Esophagus (tissue), 2 donors: Measurements from ENCODE around the gene CLASP1. TPM values are rescaled to one million over a fixed set of nuclear protein-coding genes. Genes with fewer than 3 reads are reported as not detected.
"Not testable (repeated sequence)": the region's sequence is repeated elsewhere in the genome, so short reads cannot be mapped to it uniquely, and the experiment has no call there.

Experiments used
- H3K27ac ChIP-seq, 2 donors: one replicate each; pipeline ENCODE4 v1.5.1; 2013; ENCODE audit warnings: low read depth in 2 of 2, mild to moderate bottlenecking in 2 of 2, inconsistent platforms in 1 of 2, low read length in 1 of 2, moderate library complexity in 1 of 2
- H3K27me3 ChIP-seq, 2 donors: one replicate each; pipeline ENCODE4 v1.6.1; 2013; ENCODE audit warnings: low read length in 2 of 2, control low read depth in 1 of 2, mild to moderate bottlenecking in 1 of 2; ENCODE audit not compliant: insufficient read depth in 2 of 2, control insufficient read depth in 1 of 2
- H3K36me3 ChIP-seq, 2 donors: one replicate each; pipeline ENCODE4 v1.6.1; 2013; ENCODE audit warnings: low read length in 1 of 2; ENCODE audit not compliant: control insufficient read depth in 2 of 2, insufficient read depth in 2 of 2
- H3K4me1 ChIP-seq, 2 donors: one replicate each; pipeline ENCODE4 v1.6.1; 2013; ENCODE audit warnings: low read length in 1 of 2; ENCODE audit not compliant: control insufficient read depth in 2 of 2, insufficient read depth in 2 of 2
- H3K4me3 ChIP-seq, 2 donors: one replicate each; pipeline ENCODE4 v1.5.1; 2013; ENCODE audit warnings: low read length in 2 of 2, mild to moderate bottlenecking in 2 of 2, low read depth in 1 of 2, moderate library complexity in 1 of 2
- H3K9me3 ChIP-seq, 2 donors: one replicate each; pipeline ENCODE4 v1.6.1; 2013; ENCODE audit warnings: mild to moderate bottlenecking in 2 of 2, low read depth in 1 of 2, low read length in 1 of 2, moderate library complexity in 1 of 2; ENCODE audit not compliant: control insufficient read depth in 2 of 2, insufficient read depth in 1 of 2
- WGBS, 2 donors: extraction: QIAGEN DNeasy Blood & Tissue Kit; methylation state at CpG; one replicate each; pipeline ENCODE4 v1.1.7; 2013; 5-methylcytosine and 5-hydroxymethylcytosine counted together
- polyA plus RNA-seq, 2 donors: library from polyadenylated mRNA; stranded (reverse); fragments of 200-250 nt; gene quantifications; one replicate each; pipeline ENCODE4 v1.2.3, GENCODE V29; 2013
- donor health status: healthy with polysubstance abuse.
- donor health status: Bipolar disorder and iron deficiency.

The CLASP1 gene
- polyA plus RNA-seq, 2 donors: 9.1 to 9.8 TPM

DNA sequence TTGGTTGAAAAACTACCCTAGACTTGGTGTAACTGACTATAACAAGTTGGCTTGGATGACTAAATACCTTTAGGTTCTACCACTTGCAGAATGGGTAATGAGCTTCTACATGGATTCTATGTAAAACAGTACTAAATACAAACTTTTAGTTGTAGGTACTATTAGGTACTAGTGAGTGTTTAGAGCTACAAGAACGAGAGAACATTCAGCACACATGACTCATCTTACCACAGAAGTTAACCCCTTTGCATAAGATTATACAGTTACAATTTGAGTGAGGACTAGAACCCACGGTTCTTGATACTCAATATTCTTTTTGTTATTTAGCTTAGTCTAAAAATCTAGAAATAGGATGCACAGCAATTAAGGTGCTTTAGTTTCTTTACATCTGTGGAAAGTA lies 262.6 kb downstream of the CLASP1 start:
- no peaks in the 10 kb centered on the region for H3K4me1 ChIP-seq
- peaks cover 11 to 20% of the 10 kb centered on the region in 2 donors for H3K36me3 ChIP-seq
- no peak overlapping the region for H3K27ac ChIP-seq
- no peaks in the 10 kb centered on the region for H3K27me3 ChIP-seq
- WGBS, 2 donors: 53 to 70% methylated on average over 2 of the region's 2 CpGs
- H3K9me3 ChIP-seq: no peaks in the 10 kb centered on the region
- no peak overlapping the region for H3K4me3 ChIP-seq

DNA sequence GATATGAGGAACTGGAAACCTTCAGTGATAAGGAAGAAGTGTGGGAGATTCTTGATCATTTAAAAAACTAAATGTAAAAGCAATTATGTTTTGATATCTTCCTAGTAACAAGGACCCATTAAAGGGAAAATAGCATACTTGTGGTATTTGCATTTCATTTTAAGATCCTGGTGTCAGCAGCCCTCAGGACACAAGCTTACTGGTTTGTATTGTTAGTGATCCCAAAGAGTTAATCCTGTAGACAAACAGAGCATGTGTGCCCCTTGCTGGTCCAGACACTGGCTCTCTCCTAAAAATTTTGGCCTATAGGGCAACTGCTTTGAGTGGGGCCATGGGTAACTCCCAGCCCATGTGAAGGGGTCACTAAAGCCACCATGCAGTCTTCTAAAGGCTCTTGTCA lies 263.2 kb downstream of the CLASP1 start:
- no peak overlapping the region for H3K4me3 ChIP-seq
- no peaks in the 10 kb centered on the region for H3K4me1 ChIP-seq
- H3K27ac ChIP-seq: no peak overlapping the region
- H3K27me3 ChIP-seq: no peaks in the 10 kb centered on the region
- no peaks in the 10 kb centered on the region for H3K9me3 ChIP-seq
- peaks cover 11 to 24% of the 10 kb centered on the region in 2 donors for H3K36me3 ChIP-seq

DNA sequence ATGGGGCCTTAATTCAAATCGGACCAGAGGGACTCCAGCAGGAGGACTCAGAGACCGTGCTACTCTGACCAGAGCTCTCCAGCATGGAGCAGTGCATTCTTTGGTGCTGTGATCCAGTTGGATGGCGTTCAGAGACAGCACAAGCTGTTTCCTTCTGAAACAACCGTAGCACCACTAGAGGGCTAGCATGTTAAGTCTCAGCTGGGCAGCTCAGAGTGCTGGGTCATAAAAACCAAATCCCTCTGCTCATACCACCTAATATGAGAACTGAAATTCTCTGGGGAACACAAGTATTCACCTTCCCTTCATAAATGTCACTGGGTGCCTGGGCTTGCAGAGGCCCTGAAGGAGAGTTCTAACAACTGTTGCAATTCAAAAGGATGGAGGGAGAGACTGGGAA lies 266.5 kb downstream of the CLASP1 start:
- no peak overlapping the region for H3K27ac ChIP-seq
- peaks cover 16 to 24% of the 10 kb centered on the region in 2 donors for H3K36me3 ChIP-seq
- H3K4me1 ChIP-seq: no peaks in the 10 kb centered on the region
- no peaks in the 10 kb centered on the region for H3K27me3 ChIP-seq
- no peak overlapping the region for H3K4me3 ChIP-seq
- 94 to 96% methylated on average over 4 of the region's 4 CpGs for whole genome bisulfite sequencing, 2 donors
- no peaks in the 10 kb centered on the region for H3K9me3 ChIP-seq

DNA sequence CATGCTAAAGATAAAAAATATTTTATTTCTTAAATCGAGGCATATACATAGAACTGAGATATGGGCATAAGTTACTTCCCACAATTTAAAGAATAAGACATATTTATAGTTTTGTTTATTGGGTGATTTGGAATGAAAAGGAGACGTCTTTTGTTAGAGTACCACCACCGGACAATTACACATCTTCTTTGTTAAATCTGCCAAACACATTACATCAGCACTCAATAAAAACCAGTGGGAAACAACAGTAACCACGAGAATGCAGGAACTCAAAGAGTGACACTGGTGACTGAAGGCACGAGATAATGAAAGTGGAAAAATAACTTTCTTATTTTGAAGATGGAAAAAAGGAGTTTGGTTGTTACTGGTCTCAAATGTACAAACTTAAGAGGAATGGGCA lies 271.6 kb downstream of the CLASP1 start:
- 74 to 78% methylated on average over 5 of the region's 5 CpGs for WGBS, 2 donors

DNA sequence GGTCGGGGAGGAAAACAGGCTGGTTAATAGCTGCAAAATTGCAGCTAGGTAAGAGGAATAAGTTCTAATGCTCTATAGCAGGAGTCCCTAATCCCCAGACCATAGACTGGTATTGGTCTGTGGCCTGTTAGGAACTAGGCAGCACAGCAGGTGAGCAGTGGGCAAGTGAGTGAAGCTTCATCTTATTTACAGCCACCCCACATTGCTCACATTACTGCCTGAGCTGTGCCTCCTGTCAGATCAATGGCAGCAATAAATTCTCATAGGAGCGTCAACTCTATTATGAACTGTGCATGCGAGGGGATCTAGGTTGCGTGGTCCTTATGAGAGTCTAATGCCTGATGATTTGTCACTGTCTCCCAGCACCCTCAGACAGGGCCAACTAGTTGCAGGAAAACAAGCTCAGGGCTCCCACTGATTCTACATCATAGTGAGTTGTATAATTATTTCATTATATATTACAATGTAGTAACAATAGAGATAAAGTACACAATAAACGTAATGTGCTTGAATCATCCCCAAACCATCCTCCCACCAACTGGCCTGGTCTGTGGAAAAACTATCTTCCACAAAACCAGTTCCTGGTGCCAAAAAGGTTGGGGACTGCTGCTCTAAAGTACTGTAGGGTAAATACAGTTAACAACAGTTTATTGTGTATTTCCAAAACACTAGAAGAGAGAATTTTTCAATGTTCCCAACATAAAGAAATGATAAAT lies 272.6 kb downstream of the CLASP1 start:
- no peaks in the 10 kb centered on the region for H3K27me3 ChIP-seq
- H3K9me3 ChIP-seq: no peaks in the 10 kb centered on the region
- H3K4me3 ChIP-seq: no peak overlapping the region
- H3K36me3 ChIP-seq: peaks cover 5 to 14% of the 10 kb centered on the region in 2 donors
- H3K27ac ChIP-seq: no peak overlapping the region
- WGBS, 2 donors: 92 to 93% methylated on average over 5 of the region's 5 CpGs
- no peaks in the 10 kb centered on the region for H3K4me1 ChIP-seq

More for the DNA sequence above, 271.6 kb downstream of the CLASP1 start:
- Histone ChIP-seq H3K4me1 (no peaks in the 10 kb centered on the region), H3K4me3 (no peak overlapping the region), H3K9me3 (no peaks in the 10 kb centered on the region), H3K27ac (no peak overlapping the region), H3K36me3 (peaks cover 9 to 20% of the 10 kb centered on the region in 2 donors), H3K27me3 (no peaks in the 10 kb centered on the region)

DNA sequence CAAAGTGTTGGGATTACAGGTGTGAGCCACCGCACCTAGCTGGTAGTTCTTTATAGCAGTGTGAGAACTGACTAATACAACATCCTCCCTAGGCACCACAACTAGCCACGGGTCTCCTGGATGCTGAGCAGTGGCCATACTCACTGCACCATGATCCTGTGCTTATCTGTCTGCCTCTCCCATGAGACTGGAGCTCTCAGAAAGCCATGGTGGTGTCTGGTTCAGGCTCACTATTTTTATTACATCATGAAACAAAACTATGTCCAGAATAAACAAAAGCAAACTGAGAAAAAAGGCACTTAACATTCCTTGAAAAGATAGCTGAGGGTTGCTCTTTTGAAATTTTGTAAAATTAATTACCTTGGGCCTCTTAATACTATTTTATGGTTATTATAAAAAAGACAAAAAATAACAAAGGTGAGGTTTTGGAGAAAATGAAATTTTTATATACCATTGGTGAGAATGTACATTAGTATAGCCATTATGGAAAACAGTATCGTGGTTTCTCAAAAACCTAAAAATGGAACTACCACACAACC lies 273.6 kb downstream of the CLASP1 start:
- no peak overlapping the region for H3K27ac ChIP-seq
- 93 to 97% methylated on average over 3 of the region's 3 CpGs for WGBS, 2 donors
- H3K36me3 ChIP-seq: peaks cover 5 to 10% of the 10 kb centered on the region in 2 donors
- H3K4me3 ChIP-seq: no peak overlapping the region
- H3K4me1 ChIP-seq: no peaks in the 10 kb centered on the region
- no peaks in the 10 kb centered on the region for H3K9me3 ChIP-seq
- no peaks in the 10 kb centered on the region for H3K27me3 ChIP-seq

DNA sequence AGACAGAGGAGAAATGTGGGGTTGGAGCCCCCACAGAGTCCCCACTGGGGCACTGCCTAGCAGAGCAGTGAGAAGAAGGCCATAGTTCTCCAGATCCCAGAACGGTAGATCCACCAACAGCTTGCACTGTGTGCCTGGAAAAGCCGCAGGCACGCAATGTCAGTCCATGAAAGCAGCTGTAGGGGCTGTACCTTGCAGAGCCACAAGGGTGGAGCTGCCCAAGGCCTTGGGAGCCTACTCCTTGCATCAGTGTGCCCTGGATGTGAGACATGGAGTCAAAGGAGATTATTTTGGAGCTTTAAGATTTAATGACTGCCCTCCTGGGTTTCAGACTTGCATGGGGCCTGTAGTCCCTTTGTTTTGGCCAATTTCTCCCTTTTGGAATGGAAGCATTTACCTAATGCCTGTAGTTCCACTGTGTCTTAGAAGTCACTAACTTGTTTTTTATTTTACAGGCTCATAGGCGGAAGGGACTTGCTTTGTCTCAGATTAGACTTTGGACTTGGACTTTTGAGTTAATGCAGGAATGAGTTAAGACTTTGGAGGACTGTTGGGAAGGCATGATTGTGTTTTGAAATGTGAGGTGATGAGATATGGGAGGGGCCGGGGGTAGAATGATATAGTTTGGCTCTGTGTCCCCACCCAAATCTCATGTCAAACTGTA lies 274.7 kb downstream of the CLASP1 start:
- not testable (repeated sequence) for H3K9me3 ChIP-seq, H3K4me1 ChIP-seq, H3K27ac ChIP-seq, H3K27me3 ChIP-seq, H3K4me3 ChIP-seq
- peaks cover 5 to 13% of the 10 kb centered on the region in 2 donors for H3K36me3 ChIP-seq
- 88 to 97% methylated on average over 5 of the region's 5 CpGs for WGBS, 2 donors

DNA sequence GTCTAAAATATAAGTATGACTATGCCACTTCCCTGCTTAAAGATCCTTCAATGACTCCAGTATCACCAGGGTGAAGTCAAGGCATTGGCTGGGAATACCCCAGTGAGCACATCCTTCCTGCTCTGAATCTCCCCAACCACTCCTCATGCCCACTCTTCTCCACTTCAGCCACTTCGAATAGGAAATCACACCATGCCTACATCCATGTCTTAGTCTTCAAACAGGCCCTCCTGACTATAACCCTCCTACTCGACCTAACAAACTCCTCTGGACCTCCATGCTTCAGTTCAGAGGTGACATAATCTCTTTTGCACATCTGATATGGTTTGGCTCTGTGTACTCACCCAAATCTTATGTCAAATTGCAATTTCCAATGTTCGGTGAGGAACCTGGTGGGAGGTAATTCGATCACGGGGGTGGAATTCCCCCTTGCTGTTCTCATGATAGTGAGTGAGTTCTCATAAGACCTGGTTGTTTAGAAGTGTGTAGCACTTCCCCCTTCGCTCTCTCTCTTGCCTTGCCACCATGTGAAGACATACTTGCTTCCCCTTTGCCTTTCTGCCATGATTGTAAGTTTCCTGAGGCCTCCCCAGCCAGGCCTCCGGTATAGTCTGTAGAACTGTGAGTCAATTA lies 276.4 kb downstream of the CLASP1 start:
- H3K4me1 ChIP-seq: no peaks in the 10 kb centered on the region
- no peak overlapping the region for H3K4me3 ChIP-seq
- no peak overlapping the region for H3K27ac ChIP-seq
- H3K27me3 ChIP-seq: no peaks in the 10 kb centered on the region
- H3K9me3 ChIP-seq: no peaks in the 10 kb centered on the region
- 90 to 93% methylated on average over 7 of the region's 7 CpGs for WGBS, 2 donors
- peaks cover 2 to 19% of the 10 kb centered on the region in 2 donors for H3K36me3 ChIP-seq

DNA sequence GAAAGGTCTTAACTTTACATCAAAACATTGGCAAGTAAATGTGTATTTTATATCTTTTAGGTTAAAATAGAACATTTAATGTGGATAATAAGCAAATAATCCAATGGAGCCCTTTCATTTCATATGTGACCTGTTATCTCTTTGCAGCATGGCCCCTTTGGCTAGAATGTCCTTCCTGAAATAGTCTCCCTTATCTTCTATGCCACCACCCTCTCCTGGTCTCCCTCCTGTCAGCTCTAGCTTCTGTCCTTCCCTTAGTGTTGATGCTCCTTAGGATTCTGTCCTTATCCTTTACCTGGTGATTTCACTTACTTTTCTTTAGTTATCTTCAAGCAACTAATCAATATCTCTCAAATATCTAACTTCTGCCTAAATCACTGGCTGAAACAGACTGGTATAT lies 277.2 kb downstream of the CLASP1 start:
- H3K4me1 ChIP-seq: no peaks in the 10 kb centered on the region
- no peak overlapping the region for H3K4me3 ChIP-seq
- H3K27ac ChIP-seq: no peak overlapping the region
- H3K9me3 ChIP-seq: no peaks in the 10 kb centered on the region
- no peaks in the 10 kb centered on the region for H3K27me3 ChIP-seq
- peaks cover 2 to 25% of the 10 kb centered on the region in 2 donors for H3K36me3 ChIP-seq
